Kidney (tissue), 14 donors: Measurements from ENCODE around the gene STAU1. TPM values are rescaled to one million over a fixed set of nuclear protein-coding genes. Genes with fewer than 3 reads are reported as not detected.

Source experiments
- DNase-seq, 5 donors: peaks; one replicate each; pipeline ENCODE4 v3.0.0-alpha.2; 2013 to 2020
- FAIRE-seq: peaks from 2 replicates; lab custom pipeline; 2012; peaks lifted over from hg19 to GRCh38; lab: Jason Lieb, UNC
- H3K27ac ChIP-seq, 2 donors: one replicate each; pipeline ENCODE4 v1.7.0; 2013; ENCODE audit warnings: low read depth in 2 of 2, low read length in 2 of 2, inconsistent platforms in 1 of 2
- H3K27me3 ChIP-seq: one replicate; pipeline ENCODE4 v1.7.1; 2013; ENCODE audit warnings: low read length, inconsistent platforms; ENCODE audit not compliant: control insufficient read depth, insufficient read depth
- H3K36me3 ChIP-seq, 3 donors: one replicate each; pipeline versions ENCODE4 v1.7.0 to v1.7.1; 2013; ENCODE audit warnings: low read length in 3 of 3, control low read depth in 1 of 3, inconsistent platforms in 1 of 3; ENCODE audit not compliant: insufficient read depth in 3 of 3, control insufficient read depth in 2 of 3
- H3K4me1 ChIP-seq, 3 donors: one replicate each; pipeline versions ENCODE4 v1.7.0 to v1.7.1; 2013; ENCODE audit warnings: low read length in 3 of 3, inconsistent platforms in 1 of 3, low read depth in 1 of 3; ENCODE audit not compliant: control insufficient read depth in 2 of 3, insufficient read depth in 2 of 3
- H3K4me3 ChIP-seq, 3 donors: one replicate each; pipeline versions ENCODE4 v1.7.0 to v1.8.1; 2013; ENCODE audit warnings: low read length in 3 of 3, control low read depth in 1 of 3, inconsistent platforms in 1 of 3
- H3K9ac ChIP-seq, 3 donors: one replicate each; pipeline versions ENCODE4 v1.7.0 to v1.7.1; 2013; ENCODE audit warnings: low read length in 3 of 3, control low read depth in 1 of 3, inconsistent platforms in 1 of 3
- H3K9me3 ChIP-seq, 3 donors: one replicate each; pipeline versions ENCODE4 v1.7.0 to v1.7.1; 2013; ENCODE audit warnings: low read length in 3 of 3, control low read depth in 1 of 3, inconsistent platforms in 1 of 3; ENCODE audit not compliant: control insufficient read depth in 2 of 3, insufficient read depth in 1 of 3
- intact Hi-C: fragments of 100-400 bp; cut with DNase I; formaldehyde crosslinking; loops from one replicate; pipeline ENCODE4 v1.11.1; 2022
- polyA plus RNA-seq: library from polyadenylated mRNA; stranded (reverse); fragments of 350-450 nt; fragmentation: Illumina TruSeq; extraction: RNeasy Lipid Tissue Mini Kit (QIAGEN cat#74804); gene quantifications from one replicate; pipeline ENCODE4 v1.2.3, GENCODE V29; 2014; ENCODE audit warnings: low read depth, low replicate concordance; ENCODE audit not compliant: insufficient read depth
- total RNA-seq: library from RNA; stranded (reverse); fragmentation: NEBNext Ultra II Directional; extraction: Animal tissue kit (Norgen Biotek cat#: 25700); gene quantifications from one replicate; pipeline ENCODE4 v1.2.1, GENCODE V29; 2021
- TF ChIP-seq, protein P1 (sequence below): IDR thresholded peaks from 3 replicates; pipeline ENCODE4 v1.5.1; 2012; ENCODE audit warnings: mild to moderate bottlenecking, moderate library complexity, borderline replicate concordance; ENCODE audit not compliant: insufficient read depth; ENCODE audit errors: extremely low read depth
- donor health status: control.
- donor health status: control.
- donor health status: control.
- donor health status: control.
- donor health status: control.
- donor health status: DM: yes; HTN: yes; CAD: no.
- donor health status: Normal renal cell carcinoma (clear cell type).

STAU1 gene
- total and polyA plus RNA-seq, 2 donors from 2014 or later, result 53.3 to 85.4 TPM

DNA sequence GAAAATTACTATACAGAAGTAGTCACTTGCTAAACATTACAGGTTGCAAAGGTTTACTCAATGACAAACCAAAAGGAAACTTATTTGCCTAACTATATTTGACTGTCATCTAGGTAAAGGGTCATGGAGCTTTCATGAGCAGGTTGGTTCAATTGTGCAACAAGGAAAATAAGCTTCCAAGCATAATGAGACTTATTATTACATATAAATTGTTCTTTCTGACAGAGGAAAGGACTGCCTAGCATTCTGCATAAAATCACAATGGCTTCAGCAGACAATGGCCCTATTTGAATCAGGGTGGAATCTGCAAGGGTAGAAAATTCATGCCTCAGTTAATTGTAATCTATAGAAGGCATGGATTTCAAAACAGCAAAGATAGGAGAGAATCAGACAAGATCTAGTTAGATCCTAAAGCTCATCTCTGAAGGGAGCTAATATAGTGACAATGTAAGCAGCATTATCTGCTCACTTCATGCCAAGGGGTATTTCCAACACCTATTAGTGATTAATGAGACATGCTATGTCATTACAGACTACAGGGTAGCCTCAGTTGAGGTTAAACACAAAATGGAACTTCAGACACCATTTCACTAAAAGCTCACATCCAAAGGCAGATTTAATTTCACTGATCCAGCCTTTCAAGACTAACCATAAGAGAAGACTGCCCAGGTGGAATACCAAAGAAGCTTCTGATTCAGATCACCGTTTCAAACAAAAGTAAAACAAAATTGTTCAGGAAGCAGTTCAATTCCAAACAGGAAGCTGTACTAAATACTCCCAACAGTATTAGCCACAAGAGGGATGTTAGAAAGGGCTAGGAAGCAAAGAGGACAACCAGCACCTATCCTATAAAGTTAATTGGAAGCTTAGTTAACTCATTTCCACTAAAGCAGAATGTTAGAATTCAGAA, 8.5 kb downstream of the STAU1 start:
- Histone ChIP-seq H3K36me3 (peaks cover 0 to 3% (median 2%) of the 10 kb centered on the region in 3 donors), H3K27ac (peak overlapping the region; percentile 12 to 20), H3K9ac (peak overlapping the region in 1 of 3 donors; percentile 1), H3K4me1 (peaks cover 0 to 13% (median 2%) of the 10 kb centered on the region in 3 donors), H3K9me3 (no peaks in the 10 kb centered on the region), H3K27me3 (no peaks in the 10 kb centered on the region), H3K4me3 (no peak overlapping the region)
- TF ChIP-seq, protein P1, sequence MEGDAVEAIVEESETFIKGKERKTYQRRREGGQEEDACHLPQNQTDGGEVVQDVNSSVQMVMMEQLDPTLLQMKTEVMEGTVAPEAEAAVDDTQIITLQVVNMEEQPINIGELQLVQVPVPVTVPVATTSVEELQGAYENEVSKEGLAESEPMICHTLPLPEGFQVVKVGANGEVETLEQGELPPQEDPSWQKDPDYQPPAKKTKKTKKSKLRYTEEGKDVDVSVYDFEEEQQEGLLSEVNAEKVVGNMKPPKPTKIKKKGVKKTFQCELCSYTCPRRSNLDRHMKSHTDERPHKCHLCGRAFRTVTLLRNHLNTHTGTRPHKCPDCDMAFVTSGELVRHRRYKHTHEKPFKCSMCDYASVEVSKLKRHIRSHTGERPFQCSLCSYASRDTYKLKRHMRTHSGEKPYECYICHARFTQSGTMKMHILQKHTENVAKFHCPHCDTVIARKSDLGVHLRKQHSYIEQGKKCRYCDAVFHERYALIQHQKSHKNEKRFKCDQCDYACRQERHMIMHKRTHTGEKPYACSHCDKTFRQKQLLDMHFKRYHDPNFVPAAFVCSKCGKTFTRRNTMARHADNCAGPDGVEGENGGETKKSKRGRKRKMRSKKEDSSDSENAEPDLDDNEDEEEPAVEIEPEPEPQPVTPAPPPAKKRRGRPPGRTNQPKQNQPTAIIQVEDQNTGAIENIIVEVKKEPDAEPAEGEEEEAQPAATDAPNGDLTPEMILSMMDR, result no peak
- DNase-seq, result no peak
- no peak for FAIRE-seq
- intact Hi-C loops, result no loop called here

DNA sequence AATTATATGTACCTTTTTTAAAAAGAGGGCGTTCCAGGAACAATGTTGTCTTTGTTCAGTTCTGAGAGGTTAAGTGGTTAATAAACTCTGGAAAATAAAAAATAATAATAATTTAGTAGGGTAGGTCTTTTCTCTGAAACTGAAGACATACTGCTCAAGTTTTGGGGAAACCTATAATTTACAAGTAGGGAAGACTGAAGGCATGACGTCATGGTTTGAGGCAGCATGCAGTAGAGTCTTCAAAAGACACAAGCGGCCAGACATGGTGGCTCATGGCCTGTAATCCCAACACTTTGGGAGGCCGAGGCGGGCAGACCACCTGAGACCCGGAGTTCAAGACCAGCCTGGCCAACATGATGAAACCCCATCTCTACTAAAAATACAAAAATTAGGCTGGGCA, 14.0 kb downstream of the STAU1 start:
- FAIRE-seq, result no peak
- Histone ChIP-seq H3K9me3 (no peaks in the 10 kb centered on the region), H3K4me1 (no peaks in the 10 kb centered on the region), H3K4me3 (no peak overlapping the region), H3K9ac (no peak overlapping the region), H3K27me3 (no peaks in the 10 kb centered on the region), H3K27ac (no peak overlapping the region), H3K36me3 (peaks cover 2 to 7% (median 2%) of the 10 kb centered on the region in 3 donors)
- intact Hi-C loops, result no loop called here
- DNase-seq, result no peak
- TF ChIP-seq, protein P1, result no peak

DNA sequence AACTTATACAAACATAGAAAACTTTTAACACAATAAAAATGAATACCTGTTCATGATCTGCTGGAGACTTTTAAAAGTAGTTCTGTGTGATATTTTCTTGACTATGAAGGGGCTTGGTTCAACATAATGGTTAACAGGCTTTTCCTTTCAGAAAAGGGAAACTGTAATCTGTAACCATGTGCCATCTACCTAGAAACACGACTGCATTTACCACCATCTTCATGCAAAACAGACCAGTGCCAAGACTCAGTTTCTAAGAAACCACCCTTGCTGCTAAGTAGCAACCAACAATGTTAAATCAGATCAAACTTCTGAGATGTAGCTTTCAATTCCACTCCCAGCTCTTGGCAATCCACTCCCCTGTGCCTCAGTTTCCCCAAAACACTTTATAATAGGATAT, 15.7 kb downstream of the STAU1 start:
- no peak for DNase-seq
- intact Hi-C loops, result no loop called here
- peaks cover 2 to 5% (median 3%) of the 10 kb centered on the region in 3 donors for H3K4me1 ChIP-seq
- H3K36me3 ChIP-seq, result peaks cover 0 to 7% (median 2%) of the 10 kb centered on the region in 3 donors
- H3K4me3 ChIP-seq, result no peak overlapping the region
- TF ChIP-seq, protein P1, result no peak
- no peaks in the 10 kb centered on the region for H3K9me3 ChIP-seq
- FAIRE-seq, result no peak
- no peak overlapping the region for H3K27ac ChIP-seq
- H3K27me3 ChIP-seq, result no peaks in the 10 kb centered on the region
- H3K9ac ChIP-seq, result no peak overlapping the region
